Thymus (tissue), 11 donors: ENCODE measurements around the gene SHC2. TPM values are rescaled to one million over a fixed set of nuclear protein-coding genes. Genes with fewer than 3 reads are reported as not detected.
"Not testable (repeated sequence)": the region's sequence is repeated elsewhere in the genome, so short reads cannot be mapped to it uniquely, and the experiment has no call there.

ENCODE experiments used
- DNase-seq, 9 donors: peaks; one replicate each; pipeline ENCODE4 v3.0.0-alpha.2; 2013; ENCODE audit warnings: low spot score in 9 of 9, low read depth in 6 of 9, missing footprints in 1 of 9
- H3K27ac ChIP-seq, 2 donors: one replicate each; pipeline ENCODE4 v1.5.1; 2013; ENCODE audit warnings: control low read depth in 1 of 2, low read depth in 1 of 2, low read length in 1 of 2, mild to moderate bottlenecking in 1 of 2, moderate library complexity in 1 of 2
- H3K27me3 ChIP-seq, 2 donors: one replicate each; pipeline ENCODE4 v1.5.1; 2013; ENCODE audit warnings: low read length in 1 of 2; ENCODE audit not compliant: control insufficient read depth in 2 of 2, insufficient read depth in 1 of 2
- H3K36me3 ChIP-seq, 2 donors: one replicate each; pipeline ENCODE4 v1.5.1; 2013; ENCODE audit warnings: low read length in 1 of 2, mild to moderate bottlenecking in 1 of 2, moderate library complexity in 1 of 2; ENCODE audit not compliant: control insufficient read depth in 2 of 2, insufficient read depth in 2 of 2
- H3K4me1 ChIP-seq, 2 donors: one replicate each; pipeline ENCODE4 v1.5.1; 2013; ENCODE audit warnings: low read length in 2 of 2; ENCODE audit not compliant: control insufficient read depth in 2 of 2, insufficient read depth in 2 of 2
- H3K4me3 ChIP-seq, 2 donors: one replicate each; pipeline ENCODE4 v1.5.1; 2013; ENCODE audit warnings: low read length in 2 of 2, control low read depth in 1 of 2, mild to moderate bottlenecking in 1 of 2
- H3K9me3 ChIP-seq, 2 donors: one replicate each; pipeline ENCODE4 v1.5.1; 2013; ENCODE audit warnings: low read length in 1 of 2, mild to moderate bottlenecking in 1 of 2; ENCODE audit not compliant: control insufficient read depth in 2 of 2, insufficient read depth in 1 of 2
- WGBS: extraction: QIAGEN DNeasy Blood & Tissue Kit; methylation state at CpG from one replicate; pipeline ENCODE4 v1.1.7; 2013; 5-methylcytosine and 5-hydroxymethylcytosine counted together
- polyA plus RNA-seq: library from polyadenylated mRNA; stranded (reverse); fragments of 200-250 nt; gene quantifications from one replicate; pipeline ENCODE4 v1.2.3, GENCODE V29; 2013
- total RNA-seq: library from RNA; stranded (reverse); fragments of 120-200 nt; gene quantifications from one replicate; pipeline ENCODE4 v1.2.4, GENCODE V29; 2013
- donor health status: healthy.

Gene SHC2
- total and polyA plus RNA-seq, 2 donors, result 1.1 to 5.2 TPM

GRCh38 chr19:436413-436950, 24.4 kb downstream of the SHC2 start:
- Histone ChIP-seq H3K4me3 (no peak overlapping the region), H3K36me3 (no peaks in the 10 kb centered on the region), H3K4me1 (no peaks in the 10 kb centered on the region), H3K27ac (no peak overlapping the region), H3K27me3 (peaks cover 0 to 8% of the 10 kb centered on the region in 2 donors), H3K9me3 (no peaks in the 10 kb centered on the region)
- no peak for DNase-seq
- WGBS, result 92% methylated on average over 29 of the region's 29 CpGs

GRCh38 chr19:435707-436412, 25.0 kb downstream of the SHC2 start:
- Histone ChIP-seq H3K4me3 (no peak overlapping the region), H3K4me1 (no peaks in the 10 kb centered on the region), H3K36me3 (no peaks in the 10 kb centered on the region), H3K9me3 (peaks cover 0 to 3% of the 10 kb centered on the region in 2 donors), H3K27ac (no peak overlapping the region), H3K27me3 (peaks cover 0 to 2% of the 10 kb centered on the region in 2 donors)
- DNase-seq, result no peak
- 83% methylated on average over 33 of the region's 33 CpGs for WGBS

GRCh38 chr19:435056-435706, 25.7 kb downstream of the SHC2 start:
- no peaks in the 10 kb centered on the region for H3K4me1 ChIP-seq
- WGBS, result 90% methylated on average over 26 of the region's 26 CpGs
- H3K27me3 ChIP-seq, result no peaks in the 10 kb centered on the region
- no peak overlapping the region for H3K4me3 ChIP-seq
- no peak overlapping the region for H3K27ac ChIP-seq
- DNase-seq, result no peak
- peaks cover 0 to 10% of the 10 kb centered on the region in 2 donors for H3K9me3 ChIP-seq
- no peaks in the 10 kb centered on the region for H3K36me3 ChIP-seq

- 92% methylated on average over 22 of the region's 22 CpGs for WGBS
- peaks cover 0 to 11% of the 10 kb centered on the region in 2 donors for H3K9me3 ChIP-seq
- H3K27ac ChIP-seq, result no peak overlapping the region
- no peak for DNase-seq
- H3K4me3 ChIP-seq, result no peak overlapping the region
- H3K4me1 ChIP-seq, result no peaks in the 10 kb centered on the region
- H3K36me3 ChIP-seq, result no peaks in the 10 kb centered on the region
- no peaks in the 10 kb centered on the region for H3K27me3 ChIP-seq
Observed at GRCh38 chr19:434152-434960, 26.5 kb downstream of the SHC2 start.

GRCh38 chr19:430701-431100, 30.1 kb downstream of the SHC2 start:
- no peaks in the 10 kb centered on the region for H3K36me3 ChIP-seq
- DNase-seq, result no peak
- 96% methylated on average over 10 of the region's 10 CpGs for WGBS
- H3K4me1 ChIP-seq, result no peaks in the 10 kb centered on the region
- H3K9me3 ChIP-seq, result peaks cover 0 to 17% of the 10 kb centered on the region in 2 donors
- no peak overlapping the region for H3K27ac ChIP-seq
- H3K4me3 ChIP-seq, result no peak overlapping the region
- no peaks in the 10 kb centered on the region for H3K27me3 ChIP-seq

- H3K27me3 ChIP-seq, result no peaks in the 10 kb centered on the region
- H3K4me1 ChIP-seq, result no peaks in the 10 kb centered on the region
- H3K27ac ChIP-seq, result no peak overlapping the region
- no peaks in the 10 kb centered on the region for H3K36me3 ChIP-seq
- DNase-seq, result no peak
- H3K9me3 ChIP-seq, result peaks cover 2 to 23% of the 10 kb centered on the region in 2 donors
- no peak overlapping the region for H3K4me3 ChIP-seq
- 96% methylated on average over 15 of the region's 15 CpGs for WGBS
Observed at GRCh38 chr19:428149-428548, 32.7 kb downstream of the SHC2 start.

GRCh38 chr19:427675-428074, 33.2 kb downstream of the SHC2 start:
- H3K27ac ChIP-seq, H3K4me3 ChIP-seq, DNase-seq, H3K4me1 ChIP-seq, H3K36me3 ChIP-seq, H3K27me3 ChIP-seq: not testable (repeated sequence)
- 41% methylated on average over 19 of the region's 19 CpGs for WGBS
- peaks cover 2 to 23% of the 10 kb centered on the region in 2 donors for H3K9me3 ChIP-seq

- no peak for DNase-seq
- no peaks in the 10 kb centered on the region for H3K4me1 ChIP-seq
- no peaks in the 10 kb centered on the region for H3K27me3 ChIP-seq
- no peaks in the 10 kb centered on the region for H3K36me3 ChIP-seq
- no peak overlapping the region for H3K27ac ChIP-seq
- no peak overlapping the region for H3K4me3 ChIP-seq
- peaks cover 2 to 28% of the 10 kb centered on the region in 2 donors for H3K9me3 ChIP-seq
- 85% methylated on average over 48 of the region's 51 CpGs for WGBS
Observed at GRCh38 chr19:426725-427445, 33.9 kb downstream of the SHC2 start.
